ENCODE data around the gene PANK4.

The PANK4 gene

GRCh38 chr1:2476061-2476999 lies 50.1 kb downstream of the PANK4 start, which contains the start of gene PLCH2:
TSS of gene PLCH2 (plus strand) at chr1:2476289. CDS start at chr1:2476589, 300 bp downstream.
- no peak for ATAC-seq
- DNase-seq = no peak

- DNase-seq (no peak), ATAC-seq (no peak)
These were observed 50.8 kb downstream of the PANK4 start for GRCh38 chr1:2475571-2475970.

- ATAC-seq (no peak), DNase-seq (no peak)
These were observed 51.4 kb downstream of the PANK4 start for GRCh38 chr1:2474933-2475371.

- ATAC-seq = no peak
- no peak for DNase-seq
These were observed 52.1 kb downstream of the PANK4 start for GRCh38 chr1:2474104-2474844.

GRCh38 chr1:2473198-2473597 lies 53.2 kb downstream of the PANK4 start:
- ATAC-seq = no peak
- no peak for DNase-seq

- no peak for ATAC-seq
- no peak for DNase-seq
These were observed 53.7 kb downstream of the PANK4 start for GRCh38 chr1:2472561-2473177.

GRCh38 chr1:2472109-2472508 lies 54.3 kb downstream of the PANK4 start:
- ATAC-seq = no peak
- no peak for DNase-seq

GRCh38 chr1:2471587-2472001 lies 54.8 kb downstream of the PANK4 start:
- ATAC-seq (no peak), DNase-seq (no peak)

- ATAC-seq (no peak), DNase-seq (no peak)
These were observed 55.3 kb downstream of the PANK4 start for GRCh38 chr1:2471159-2471471.

GRCh38 chr1:2470290-2471158 lies 55.9 kb downstream of the PANK4 start:
- DNase-seq = no peak
- ATAC-seq = no peak

- DNase-seq = no peak
These were observed 57.1 kb downstream of the PANK4 start for GRCh38 chr1:2469103-2469940.

GRCh38 chr1:2468540-2468939 lies 57.9 kb downstream of the PANK4 start:
- no peak for DNase-seq

More at GRCh38 chr1:2469103-2469940, 57.1 kb downstream of the PANK4 start:
- ATAC-seq = no peak

GRCh38 chr1:2468041-2468472 lies 58.3 kb downstream of the PANK4 start:
- DNase-seq = peak; percentile 49

More at GRCh38 chr1:2468540-2468939, 57.9 kb downstream of the PANK4 start:
- ATAC-seq = no peak

GRCh38 chr1:2466958-2467554 lies 59.3 kb downstream of the PANK4 start:
- peak; percentile 52 for DNase-seq
- ATAC-seq = no peak

More at GRCh38 chr1:2468041-2468472, 58.3 kb downstream of the PANK4 start:
- ATAC-seq = no peak

- ATAC-seq = no peak
- DNase-seq = no peak
These were observed 60.1 kb downstream of the PANK4 start for GRCh38 chr1:2466270-2466665.

GRCh38 chr1:2465371-2466269 lies 60.8 kb downstream of the PANK4 start:
- no peak for DNase-seq
- ATAC-seq = no peak

GRCh38 chr1:2463396-2463795 lies 63.0 kb downstream of the PANK4 start:
- ATAC-seq = no peak
- DNase-seq = no peak

GRCh38 chr1:2462819-2463218 lies 63.6 kb downstream of the PANK4 start:
- ATAC-seq (no peak), DNase-seq (no peak)
